HG03175 (cell line): ENCODE results near the gene KYAT1.
A peak's percentile ranks its signal among the peaks of the same experiment; 100 is the strongest.

Source experiments
- ATAC-seq: cut with Tn5 transposase; IDR thresholded peaks from one replicate; pipeline ENCODE4 v1.9.1; 2021; ENCODE audit warnings: mild to moderate bottlenecking, moderate library complexity; ENCODE audit not compliant: unreplicated experiment

The KYAT1 gene

DNA sequence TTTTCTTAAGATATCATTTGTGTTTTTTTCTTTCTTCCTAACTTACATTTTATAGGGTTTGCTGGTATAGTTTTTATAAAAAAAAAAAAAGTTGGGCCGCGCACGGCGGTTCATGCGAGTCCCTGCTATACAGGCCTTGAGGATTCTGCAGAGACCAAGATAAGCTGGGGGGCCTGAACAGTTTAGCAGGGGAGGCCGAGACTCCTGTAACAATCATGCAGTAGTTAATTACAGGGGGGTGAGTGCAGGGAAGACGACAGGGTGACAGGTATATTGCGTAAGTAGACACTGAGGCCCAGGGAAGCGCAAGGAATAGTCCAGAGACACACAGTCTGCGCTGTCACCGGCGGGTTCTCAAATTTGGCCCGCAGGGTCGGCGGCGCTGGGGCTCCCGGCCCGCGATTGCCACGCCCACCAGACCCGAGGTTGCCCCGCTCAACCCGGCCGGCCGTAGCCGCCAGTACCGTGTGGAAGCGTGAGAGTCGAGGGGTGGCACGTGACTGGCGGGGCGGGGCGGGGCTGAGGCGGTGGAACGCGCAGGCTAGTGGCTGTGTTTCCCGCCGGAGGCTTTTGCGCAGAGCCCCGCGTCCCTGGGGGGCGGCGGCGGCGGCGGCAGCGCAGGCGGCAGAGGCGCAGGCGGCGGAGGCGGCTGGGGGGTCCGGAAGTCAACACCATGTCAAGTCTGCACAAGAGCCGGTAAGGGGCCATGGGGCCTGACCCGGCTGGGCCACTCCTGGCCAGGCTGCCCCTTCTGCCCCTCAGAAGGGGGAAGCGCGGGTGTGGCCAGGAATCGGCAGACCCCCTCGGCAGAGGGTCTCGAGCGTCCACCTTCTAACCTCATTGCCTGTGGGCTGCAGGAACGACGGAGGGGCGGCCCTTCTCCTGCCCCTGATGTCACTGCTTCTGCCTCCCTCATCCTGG lies 94.8 kb downstream of the KYAT1 start, which contains the start of gene TBC1D13:
Gene TBC1D13, plus strand, starts transcription at position 573 of the 921 bp plus-strand sequence. Its CDS starts 101 bp downstream, at position 674.
- peak; percentile 85 for ATAC-seq

DNA sequence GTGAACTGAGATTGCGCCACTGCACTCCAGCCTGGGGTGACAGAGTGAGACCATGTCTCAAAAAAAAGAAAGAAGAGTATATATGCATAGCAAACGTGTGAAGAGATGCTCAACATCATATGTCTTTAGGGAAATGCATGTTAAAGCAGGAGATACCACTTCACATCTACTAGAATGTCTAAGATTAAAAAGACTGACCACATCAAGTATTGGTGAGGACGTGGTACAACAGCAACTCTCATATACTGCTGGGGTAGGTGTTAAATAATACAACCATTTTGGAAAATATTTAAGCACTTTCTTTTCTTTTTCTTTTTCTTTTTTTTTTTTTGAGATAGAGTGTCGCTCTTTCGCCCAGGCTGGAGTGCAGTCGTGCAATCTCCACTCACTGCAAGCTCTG lies 96.3 kb downstream of the KYAT1 start:
- no peak for ATAC-seq
